ENCODE results near the gene L1CAM. TPM values are rescaled to one million over a fixed set of nuclear protein-coding genes. Genes with fewer than 3 reads are reported as not detected.

L1CAM gene
- total RNA-seq, 1 donor from 2014 or later = 0.49 TPM

DNA sequence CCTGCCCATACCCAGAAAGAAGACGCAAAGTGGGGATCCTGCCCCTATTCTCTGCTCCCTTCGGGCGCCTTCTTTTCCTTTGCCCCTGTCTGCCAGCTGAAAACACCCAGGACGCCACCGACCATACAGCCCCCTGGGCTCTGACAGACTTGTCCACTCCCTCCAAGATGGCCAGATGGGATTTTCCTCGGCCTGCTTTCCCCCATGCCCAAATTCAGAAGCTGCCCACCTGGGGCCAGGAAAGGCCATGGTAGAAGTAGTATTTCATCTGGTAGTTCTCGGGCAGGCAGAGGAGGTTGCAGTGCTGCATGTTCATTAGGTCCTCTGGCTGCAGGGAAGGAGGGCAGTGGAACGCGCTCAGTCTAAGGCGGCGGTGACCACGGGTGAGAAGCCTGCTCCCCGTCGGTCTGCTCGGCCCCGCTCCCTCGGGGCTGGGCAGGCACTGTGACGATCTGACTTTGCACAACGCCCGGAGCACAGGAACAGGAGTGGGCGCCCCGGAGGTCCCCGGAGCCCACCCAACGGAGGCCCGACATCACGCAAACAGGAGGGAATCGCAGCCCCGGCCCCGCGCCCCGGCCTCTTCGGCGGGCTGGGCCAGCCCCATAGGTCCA is 48.3 kb upstream of the L1CAM start:
- peaks cover 7% of the 10 kb centered on the region for H3K9me3 Mint-ChIP-seq
- H4K20me1 ChIP-seq (ENCODE audit: low read depth) = no peaks in the 10 kb centered on the region

DNA sequence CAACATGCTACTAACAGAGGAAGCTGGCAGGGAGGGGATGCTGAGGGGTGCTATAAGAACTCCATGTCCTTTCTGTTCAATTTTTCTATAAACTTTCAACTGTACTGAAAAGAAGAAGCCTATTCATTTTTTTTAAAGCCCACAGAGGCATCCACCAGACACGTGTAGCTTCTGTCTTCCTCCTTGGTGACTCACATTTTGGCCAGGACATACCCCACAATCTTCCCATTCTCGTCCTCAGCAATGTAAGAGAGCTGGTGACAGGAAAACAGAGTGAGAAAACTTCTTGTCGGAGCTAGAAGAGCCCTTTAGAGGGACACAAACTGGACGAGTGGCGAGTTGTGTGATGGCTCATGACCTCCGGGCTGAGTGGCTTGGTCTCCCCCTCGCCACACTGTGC is 47.8 kb upstream of the L1CAM start:
- Mint-ChIP-seq H3K9me3 (peaks cover 7% of the 10 kb centered on the region), H3K4me3 (peak overlapping the region; percentile 86), H3K4me1 (peaks cover 16% of the 10 kb centered on the region), H3K27me3 (ENCODE audit: insufficient read depth, low read depth) (peaks cover 3% of the 10 kb centered on the region), H3K27ac (no peak overlapping the region), H3K36me3 (peaks cover 4% of the 10 kb centered on the region)
- H3K36me3 ChIP-seq = no peaks in the 10 kb centered on the region
- H2AFZ ChIP-seq (replicated peaks) = no peak overlapping the region
- no peak overlapping the region for H3K27ac ChIP-seq
- H3F3A ChIP-seq (ENCODE audit: low read depth) = peaks cover 12% of the 10 kb centered on the region
- no peaks in the 10 kb centered on the region for H4K20me1 ChIP-seq (ENCODE audit: low read depth)
- peaks cover 18% of the 10 kb centered on the region for H3K79me2 ChIP-seq (ENCODE audit: low read depth)
- no peaks in the 10 kb centered on the region for H3K4me1 ChIP-seq
- H3K9me3 ChIP-seq (ENCODE audit: low read depth) = no peaks in the 10 kb centered on the region
- no peaks in the 10 kb centered on the region for H3K27me3 ChIP-seq
- H3K4me3 ChIP-seq = peak overlapping the region; percentile 73
- TF ChIP-seq EZH2 (IDR thresholded peaks at IDR 0.05) (no peak), EZH2phosphoT487 (IDR thresholded peaks at IDR 0.05) (no peak)
- TF ChIP-seq, protein P1, sequence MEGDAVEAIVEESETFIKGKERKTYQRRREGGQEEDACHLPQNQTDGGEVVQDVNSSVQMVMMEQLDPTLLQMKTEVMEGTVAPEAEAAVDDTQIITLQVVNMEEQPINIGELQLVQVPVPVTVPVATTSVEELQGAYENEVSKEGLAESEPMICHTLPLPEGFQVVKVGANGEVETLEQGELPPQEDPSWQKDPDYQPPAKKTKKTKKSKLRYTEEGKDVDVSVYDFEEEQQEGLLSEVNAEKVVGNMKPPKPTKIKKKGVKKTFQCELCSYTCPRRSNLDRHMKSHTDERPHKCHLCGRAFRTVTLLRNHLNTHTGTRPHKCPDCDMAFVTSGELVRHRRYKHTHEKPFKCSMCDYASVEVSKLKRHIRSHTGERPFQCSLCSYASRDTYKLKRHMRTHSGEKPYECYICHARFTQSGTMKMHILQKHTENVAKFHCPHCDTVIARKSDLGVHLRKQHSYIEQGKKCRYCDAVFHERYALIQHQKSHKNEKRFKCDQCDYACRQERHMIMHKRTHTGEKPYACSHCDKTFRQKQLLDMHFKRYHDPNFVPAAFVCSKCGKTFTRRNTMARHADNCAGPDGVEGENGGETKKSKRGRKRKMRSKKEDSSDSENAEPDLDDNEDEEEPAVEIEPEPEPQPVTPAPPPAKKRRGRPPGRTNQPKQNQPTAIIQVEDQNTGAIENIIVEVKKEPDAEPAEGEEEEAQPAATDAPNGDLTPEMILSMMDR (IDR thresholded peaks at IDR 0.05) = no peak
- DNase-seq (ENCODE audit: low spot score) = no peak
- H3K4me2 ChIP-seq = peak overlapping the region; percentile 86
- no peak overlapping the region for H3K9ac ChIP-seq

More for the DNA sequence above, 48.3 kb upstream of the L1CAM start:
- no peak for DNase-seq (ENCODE audit: low spot score)
- no peaks in the 10 kb centered on the region for H3K9me3 ChIP-seq (ENCODE audit: low read depth)
- peak overlapping the region; percentile 86 for H3K4me3 Mint-ChIP-seq
- TF ChIP-seq EZH2 (IDR thresholded peaks at IDR 0.05) (no peak), EZH2phosphoT487 (IDR thresholded peaks at IDR 0.05) (no peak)
- TF ChIP-seq, protein P1 (IDR thresholded peaks at IDR 0.05) = no peak
- no peak overlapping the region for H3K27ac ChIP-seq
- H3K9ac ChIP-seq = peak overlapping the region; percentile 52
- no peak overlapping the region for H2AFZ ChIP-seq (replicated peaks)
- peaks cover 2% of the 10 kb centered on the region for H3K36me3 Mint-ChIP-seq
- H3K36me3 ChIP-seq = no peaks in the 10 kb centered on the region
- H3K27me3 ChIP-seq = no peaks in the 10 kb centered on the region
- peak overlapping the region; percentile 73 for H3K4me3 ChIP-seq
- no peaks in the 10 kb centered on the region for H3K4me1 ChIP-seq
- H3K4me1 Mint-ChIP-seq = peaks cover 12% of the 10 kb centered on the region
- no peak overlapping the region for H3K27ac Mint-ChIP-seq
- peak overlapping the region; percentile 86 for H3K4me2 ChIP-seq
- peaks cover 18% of the 10 kb centered on the region for H3K79me2 ChIP-seq (ENCODE audit: low read depth)
- peaks cover 2% of the 10 kb centered on the region for H3K27me3 Mint-ChIP-seq (ENCODE audit: insufficient read depth, low read depth)
- H3F3A ChIP-seq (ENCODE audit: low read depth) = peaks cover 7% of the 10 kb centered on the region

DNA sequence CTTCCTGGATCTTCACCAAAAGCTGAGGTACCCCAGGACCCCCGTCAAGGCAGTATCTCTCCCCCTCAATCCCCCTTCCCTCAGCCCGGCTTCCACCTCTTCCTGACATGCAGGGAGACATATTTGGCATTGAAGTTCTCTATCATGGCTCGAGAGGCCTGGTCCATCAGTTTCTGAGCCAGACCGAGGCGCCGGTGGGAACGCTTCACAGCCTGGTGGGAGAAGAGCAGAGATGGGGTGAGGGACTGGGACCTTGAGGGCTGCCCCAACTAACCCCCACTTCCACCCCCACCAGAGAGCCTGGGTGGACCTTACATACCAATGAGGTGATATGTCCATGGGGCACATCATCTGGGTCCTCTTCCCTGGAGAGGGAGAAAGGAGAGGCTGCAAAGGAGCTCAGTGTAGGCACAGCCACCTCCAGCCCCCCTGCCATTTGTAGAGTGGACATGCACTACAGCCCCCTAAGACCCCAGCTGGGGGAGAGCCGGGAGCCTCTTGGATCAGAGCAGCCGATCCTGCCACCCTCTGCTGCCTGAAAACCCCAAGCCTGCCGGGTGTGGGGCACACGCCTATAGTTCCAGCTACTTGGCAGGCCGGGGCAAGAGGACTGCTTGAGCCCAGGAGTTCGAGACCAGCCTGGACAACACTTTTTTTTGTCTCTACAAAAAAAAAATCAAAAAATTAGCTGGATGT is 46.4 kb upstream of the L1CAM start:
- Mint-ChIP-seq H3K4me1 (peaks cover 17% of the 10 kb centered on the region), H3K27ac (no peak overlapping the region), H3K9me3 (peaks cover 7% of the 10 kb centered on the region), H3K4me3 (no peak overlapping the region), H3K36me3 (peaks cover 4% of the 10 kb centered on the region), H3K27me3 (ENCODE audit: insufficient read depth, low read depth) (peaks cover 3% of the 10 kb centered on the region)
- peaks cover 24% of the 10 kb centered on the region for H3F3A ChIP-seq (ENCODE audit: low read depth)
- no peak overlapping the region for H2AFZ ChIP-seq (replicated peaks)
- H4K20me1 ChIP-seq (ENCODE audit: low read depth) = no peaks in the 10 kb centered on the region
- no peaks in the 10 kb centered on the region for H3K36me3 ChIP-seq
- H3K4me2 ChIP-seq = no peak overlapping the region
- peaks cover 18% of the 10 kb centered on the region for H3K79me2 ChIP-seq (ENCODE audit: low read depth)
- TF ChIP-seq EZH2 (IDR thresholded peaks at IDR 0.05) (no peak), EZH2phosphoT487 (IDR thresholded peaks at IDR 0.05) (no peak)
- TF ChIP-seq, protein P1 (IDR thresholded peaks at IDR 0.05) = no peak
- DNase-seq (ENCODE audit: low spot score) = no peak
- H3K4me3 ChIP-seq = no peak overlapping the region
- no peaks in the 10 kb centered on the region for H3K27me3 ChIP-seq
- no peak overlapping the region for H3K27ac ChIP-seq
- no peaks in the 10 kb centered on the region for H3K9me3 ChIP-seq (ENCODE audit: low read depth)
- H3K4me1 ChIP-seq = no peaks in the 10 kb centered on the region
- no peak overlapping the region for H3K9ac ChIP-seq

Data from neural progenitor cell (in vitro differentiated cells).